H9 (cell line): ENCODE measurements around the gene AK4. TPM values are rescaled to one million over a fixed set of nuclear protein-coding genes. Genes with fewer than 3 reads are reported as not detected.

Source experiments
- DNase-seq: peaks from one replicate; pipeline ENCODE4 v3.0.0-alpha.2; 2017
- H2AFZ ChIP-seq: one replicate; pipeline ENCODE4 v1.6.1; 2013; ENCODE audit warnings: mild to moderate bottlenecking, low read length, control low read depth, moderate library complexity
- H2AK5ac ChIP-seq: 2 replicates; pipeline ENCODE4 v1.6.1; 2013; ENCODE audit warnings: low read length, control low read depth, mixed read lengths; ENCODE audit not compliant: insufficient read length
- H2BK120ac ChIP-seq: one replicate; pipeline ENCODE4 v1.6.1; 2013; ENCODE audit warnings: low read depth, mild to moderate bottlenecking, low read length, control low read depth, inconsistent platforms; ENCODE audit not compliant: poor library complexity, severe bottlenecking
- H2BK12ac ChIP-seq: 2 replicates; pipeline ENCODE4 v1.6.1; 2013; ENCODE audit warnings: low read length, control low read depth, mixed read lengths, low read depth; ENCODE audit not compliant: insufficient read length
- H2BK15ac ChIP-seq: 2 replicates; pipeline ENCODE4 v1.6.1; 2013; ENCODE audit warnings: low read depth, low read length, control low read depth
- H2BK20ac ChIP-seq: one replicate; pipeline ENCODE4 v1.6.1; 2013; ENCODE audit warnings: low read depth, mild to moderate bottlenecking, low read length, control low read depth, inconsistent platforms; ENCODE audit not compliant: poor library complexity, severe bottlenecking
- H2BK5ac ChIP-seq: 2 replicates; pipeline ENCODE4 v1.6.1; 2013; ENCODE audit warnings: low read length, control low read depth, mixed read lengths; ENCODE audit not compliant: insufficient read length
- H3K14ac ChIP-seq: 2 replicates; pipeline ENCODE4 v1.6.1; 2013; ENCODE audit warnings: low read length, control low read depth; ENCODE audit not compliant: insufficient read depth
- H3K18ac ChIP-seq: 2 replicates; pipeline ENCODE4 v1.6.1; 2013; ENCODE audit warnings: low read depth, mild to moderate bottlenecking, mixed read lengths, low read length, control low read depth; ENCODE audit not compliant: insufficient read length
- H3K23ac ChIP-seq: 2 replicates; pipeline ENCODE4 v1.6.1; 2013; ENCODE audit warnings: low read length, control low read depth, mixed read lengths, low read depth; ENCODE audit not compliant: insufficient read length
- H3K23me2 ChIP-seq: 2 replicates; pipeline ENCODE4 v1.6.1; 2013; ENCODE audit warnings: low read depth, mild to moderate bottlenecking, mixed read lengths, low read length, control low read depth; ENCODE audit not compliant: insufficient read length, poor library complexity, severe bottlenecking
- H3K27ac ChIP-seq: 2 replicates; pipeline ENCODE4 v1.5.1; 2013; ENCODE audit warnings: low read length, control low read depth, mixed read lengths, low read depth; ENCODE audit not compliant: insufficient read length
- H3K27me3 ChIP-seq: 2 replicates; pipeline ENCODE4 v1.6.1; 2013; ENCODE audit warnings: low read length, control low read depth, inconsistent platforms; ENCODE audit not compliant: insufficient read depth
- H3K4ac ChIP-seq: 2 replicates; pipeline ENCODE4 v1.6.1; 2013; ENCODE audit warnings: low read depth, mild to moderate bottlenecking, control low read depth, inconsistent platforms, low read length, moderate library complexity
- H3K4me1 ChIP-seq: 2 replicates; pipeline ENCODE4 v1.6.1; 2013; ENCODE audit warnings: low read length, control low read depth, inconsistent platforms; ENCODE audit not compliant: insufficient read depth
- H3K4me2 ChIP-seq: 2 replicates; pipeline ENCODE4 v1.6.1; 2013; ENCODE audit warnings: low read length, control low read depth, mixed read lengths; ENCODE audit not compliant: insufficient read length, insufficient read depth
- H3K56ac ChIP-seq: 2 replicates; pipeline ENCODE4 v1.6.1; 2013; ENCODE audit warnings: low read depth, mild to moderate bottlenecking, mixed read lengths, low read length, control low read depth; ENCODE audit not compliant: insufficient read length
- H3K79me1 ChIP-seq: 2 replicates; pipeline ENCODE4 v1.6.1; 2013; ENCODE audit warnings: low read depth, mild to moderate bottlenecking, moderate library complexity, low read length, control low read depth, inconsistent platforms; ENCODE audit not compliant: insufficient read depth, poor library complexity, severe bottlenecking
- H3K79me2 ChIP-seq: 2 replicates; pipeline ENCODE4 v1.6.1; 2013; ENCODE audit warnings: low read length, control low read depth, inconsistent platforms; ENCODE audit not compliant: insufficient read depth
- H3K9ac ChIP-seq: 2 replicates; pipeline ENCODE4 v1.6.1; 2013; ENCODE audit warnings: low read length, control low read depth, mixed read lengths; ENCODE audit not compliant: insufficient read length; ENCODE audit errors: extremely low read depth
- H3K9me3 ChIP-seq: one replicate; pipeline ENCODE4 v1.6.1; 2013; ENCODE audit warnings: low read depth, low read length, inconsistent platforms; ENCODE audit not compliant: control insufficient read depth
- H3T11ph ChIP-seq: one replicate; pipeline ENCODE4 v1.6.1; 2013; ENCODE audit warnings: mild to moderate bottlenecking, low read length, control low read depth, inconsistent platforms
- H4K20me1 ChIP-seq: one replicate; pipeline ENCODE4 v1.6.1; 2013; ENCODE audit not compliant: control insufficient read depth, insufficient read length, insufficient read depth
- H4K5ac ChIP-seq: 2 replicates; pipeline ENCODE4 v1.6.1; 2013; ENCODE audit warnings: low read depth, mild to moderate bottlenecking, mixed read lengths, low read length, control low read depth; ENCODE audit not compliant: insufficient read length
- H4K8ac ChIP-seq: replicated peaks from 2 replicates; pipeline ENCODE4 v1.6.1; 2013; ENCODE audit warnings: low read length, control low read depth, mixed read lengths, low read depth; ENCODE audit not compliant: insufficient read length
- H4K91ac ChIP-seq: 2 replicates; pipeline ENCODE4 v1.6.1; 2013; ENCODE audit warnings: low read depth, mild to moderate bottlenecking, moderate library complexity, mixed read lengths, low read length, control low read depth; ENCODE audit not compliant: insufficient read length
- H3K27ac Mint-ChIP-seq, 3 experiments: 2 replicates in 2 of 3; 3 replicates in 1 of 3; pipeline ENCODE4 v1.8.0; 2020 to 2021; ENCODE audit warnings: mixed read lengths in 3 of 3, mild to moderate bottlenecking in 1 of 3, moderate library complexity in 1 of 3
- H3K27me3 Mint-ChIP-seq: 2 replicates; pipeline ENCODE4 v1.8.0; 2021; ENCODE audit warnings: low read depth, mild to moderate bottlenecking, moderate library complexity, mixed read lengths
- H3K36me3 Mint-ChIP-seq, 3 experiments: 2 replicates in 2 of 3; 3 replicates in 1 of 3; pipeline ENCODE4 v1.8.0; 2020 to 2021; ENCODE audit warnings: low read depth in 3 of 3, mixed read lengths in 3 of 3; ENCODE audit not compliant: insufficient read depth in 1 of 3
- H3K4me1 Mint-ChIP-seq, 2 experiments: 2 replicates each; pipeline ENCODE4 v1.8.0; 2020; ENCODE audit warnings: mixed read lengths in 2 of 2
- H3K4me3 Mint-ChIP-seq, 2 experiments: 2 replicates in 1 of 2; 3 replicates in 1 of 2; pipeline ENCODE4 v1.8.0; 2020 to 2021; ENCODE audit warnings: mild to moderate bottlenecking in 2 of 2, mixed read lengths in 2 of 2, moderate library complexity in 1 of 2
- H3K9me3 Mint-ChIP-seq, 2 experiments: 2 replicates in 1 of 2; 3 replicates in 1 of 2; pipeline ENCODE4 v1.8.0; 2020; ENCODE audit warnings: mild to moderate bottlenecking in 2 of 2, mixed read lengths in 2 of 2, moderate library complexity in 1 of 2
- CTCF ChIP-seq: fragments of 200-600 bp; sonication (generic); conservative IDR thresholded peaks from 3 replicates; pipeline ENCODE4 v1.8.0; 2021; ENCODE audit warnings: antibody characterized with exemption, mild to moderate bottlenecking
- WGBS: extraction: QIAGEN DNeasy Blood & Tissue Kit; methylation state at CpG from one replicate; pipeline ENCODE4 v1.1.7; 2013; ENCODE audit warnings: missing lambda C conversion rate, low lambda C conversion rate, mixed read lengths; ENCODE audit not compliant: insufficient read length; ENCODE audit errors: extremely low coverage; 5-methylcytosine and 5-hydroxymethylcytosine counted together
- total RNA-seq: library from RNA; stranded (reverse); gene quantifications from 2 replicates; pipeline ENCODE4 v1.2.1, GENCODE V29; 2021

The AK4 gene
- total RNA-seq, 1 experiment from 2014 or later: 45.6 TPM

GRCh38 chr1:65229754-65230339 lies 81.8 kb downstream of the AK4 start:
- H2BK12ac ChIP-seq: no peak overlapping the region
- H2BK5ac ChIP-seq: no peak overlapping the region
- no peak overlapping the region for H4K8ac ChIP-seq
- peak; percentile 45 for DNase-seq
- TF ChIP-seq CTCF: peak; percentile 25; the same call in 1 of the 3 replicates
- H3K9ac ChIP-seq: no peak overlapping the region
- WGBS: no CpG with 5 or more reads among the region's 5 CpGs
- H3K79me2 ChIP-seq: no peaks in the 10 kb centered on the region
- H3T11ph ChIP-seq: no peak overlapping the region
- H3K23ac ChIP-seq: no peak overlapping the region
- Mint-ChIP-seq H3K27ac (no peak overlapping the region), H3K4me1 (peaks cover 4 to 5% of the 10 kb centered on the region in 2 experiments), H3K27me3 (no peaks in the 10 kb centered on the region), H3K4me3 (no peak overlapping the region), H3K9me3 (no peaks in the 10 kb centered on the region), H3K36me3 (peaks cover 0 to 11% (median 8%) of the 10 kb centered on the region in 3 experiments; a peak in 4 of 7 replicates)
- no peaks in the 10 kb centered on the region for H4K20me1 ChIP-seq
- H2AK5ac ChIP-seq: no peak overlapping the region
- no peaks in the 10 kb centered on the region; the same call in 1 of the 2 replicates for H3K4me1 ChIP-seq
- H3K27ac ChIP-seq: no peak overlapping the region
- H4K91ac ChIP-seq: no peak overlapping the region
- H3K9me3 ChIP-seq: no peaks in the 10 kb centered on the region
- no peak overlapping the region for H2BK120ac ChIP-seq
- H3K56ac ChIP-seq: no peak overlapping the region
- H3K23me2 ChIP-seq: no peaks in the 10 kb centered on the region
- H2BK20ac ChIP-seq: no peak overlapping the region
- no peak overlapping the region for H2AFZ ChIP-seq
- H3K27me3 ChIP-seq: no peaks in the 10 kb centered on the region
- H3K4ac ChIP-seq: no peak overlapping the region
- no peak overlapping the region for H3K4me2 ChIP-seq
- H2BK15ac ChIP-seq: no peak overlapping the region
- H3K14ac ChIP-seq: no peak overlapping the region
- H3K79me1 ChIP-seq: no peaks in the 10 kb centered on the region
- no peak overlapping the region for H3K18ac ChIP-seq
- no peak overlapping the region for H4K5ac ChIP-seq
